IPS-20b (cell line): ENCODE measurements around the gene KLHL18.

Experiments used
- H3K27ac ChIP-seq: one replicate; pipeline ENCODE4 v1.5.1; 2013; ENCODE audit warnings: low read length
- H3K27me3 ChIP-seq: 2 replicates; pipeline ENCODE4 v1.6.1; 2013; ENCODE audit warnings: mild to moderate bottlenecking, low read length, inconsistent platforms; ENCODE audit not compliant: insufficient read depth
- H3K36me3 ChIP-seq: 2 replicates; pipeline ENCODE4 v1.6.1; 2013; ENCODE audit warnings: low read depth, mild to moderate bottlenecking, inconsistent platforms, low read length, moderate library complexity; ENCODE audit not compliant: insufficient read depth
- H3K4me1 ChIP-seq: 2 replicates; pipeline ENCODE4 v1.6.1; 2013; ENCODE audit warnings: mild to moderate bottlenecking, control low read depth, inconsistent platforms, low read length, moderate library complexity; ENCODE audit not compliant: insufficient read depth
- H3K4me3 ChIP-seq: 2 replicates; pipeline ENCODE4 v1.5.1; 2013; ENCODE audit warnings: mild to moderate bottlenecking, low read length, inconsistent platforms
- H3K9ac ChIP-seq: 2 replicates; pipeline ENCODE4 v1.6.1; 2013; ENCODE audit warnings: low read depth, mild to moderate bottlenecking, inconsistent platforms, low read length, moderate library complexity
- H3K9me3 ChIP-seq: 2 replicates; pipeline ENCODE4 v1.6.1; 2013; ENCODE audit warnings: mild to moderate bottlenecking, low read depth, low read length, inconsistent platforms; ENCODE audit not compliant: insufficient read depth

The KLHL18 gene

DNA sequence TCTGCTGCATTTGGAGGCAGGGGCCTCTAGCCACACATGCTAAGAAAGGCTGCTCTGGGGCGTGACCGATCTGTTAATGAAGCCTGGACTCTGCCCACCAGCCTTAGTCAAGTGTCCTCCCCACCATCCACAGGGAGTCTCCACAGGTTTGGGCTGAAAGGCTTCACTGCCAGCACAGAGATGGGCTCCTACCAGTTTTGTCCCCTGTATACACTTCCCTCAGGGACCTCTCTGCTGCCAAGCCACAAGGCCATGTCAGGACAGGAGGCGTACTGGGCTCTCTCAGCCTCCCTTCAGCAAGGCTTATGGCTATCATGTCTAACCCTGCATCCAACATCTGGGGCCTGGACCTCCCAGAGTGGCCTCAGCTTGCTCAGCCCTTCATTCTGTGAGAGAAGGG lies 23.6 kb upstream of the KLHL18 start:
- no peaks in the 10 kb centered on the region for H3K27me3 ChIP-seq
- H3K9ac ChIP-seq, result peak overlapping the region; percentile 37; the same call in 1 of the 2 replicates
- H3K27ac ChIP-seq, result no peak overlapping the region
- H3K4me3 ChIP-seq, result no peak overlapping the region
- H3K4me1 ChIP-seq, result peaks cover 11% of the 10 kb centered on the region; the same call in 1 of the 2 replicates
- no peaks in the 10 kb centered on the region for H3K9me3 ChIP-seq
- H3K36me3 ChIP-seq, result no peaks in the 10 kb centered on the region

DNA sequence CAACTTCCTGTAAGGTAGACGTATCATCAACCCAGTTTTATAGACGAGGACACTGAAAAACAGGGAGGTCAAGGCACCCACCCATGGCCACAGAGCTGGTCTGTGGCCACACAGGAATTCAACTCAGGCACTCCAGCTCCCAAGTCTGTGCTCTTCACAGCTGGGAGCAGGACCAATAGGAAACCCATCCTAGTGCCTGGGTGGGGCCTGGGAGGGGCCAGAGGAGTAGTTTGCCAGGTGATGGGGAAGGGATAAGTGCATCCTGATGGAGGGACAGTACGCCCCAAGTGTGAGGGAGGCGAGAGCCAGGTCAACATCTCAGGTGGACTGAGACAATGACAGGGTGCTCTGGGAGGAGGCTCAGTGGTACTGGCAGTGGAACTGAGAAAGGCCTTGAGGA lies 22.1 kb upstream of the KLHL18 start:
- H3K27me3 ChIP-seq, result no peaks in the 10 kb centered on the region
- H3K9ac ChIP-seq, result no peak overlapping the region
- no peak overlapping the region for H3K27ac ChIP-seq
- H3K4me1 ChIP-seq, result peaks cover 11% of the 10 kb centered on the region; the same call in 1 of the 2 replicates
- no peaks in the 10 kb centered on the region for H3K9me3 ChIP-seq
- H3K36me3 ChIP-seq, result no peaks in the 10 kb centered on the region
- no peak overlapping the region for H3K4me3 ChIP-seq

DNA sequence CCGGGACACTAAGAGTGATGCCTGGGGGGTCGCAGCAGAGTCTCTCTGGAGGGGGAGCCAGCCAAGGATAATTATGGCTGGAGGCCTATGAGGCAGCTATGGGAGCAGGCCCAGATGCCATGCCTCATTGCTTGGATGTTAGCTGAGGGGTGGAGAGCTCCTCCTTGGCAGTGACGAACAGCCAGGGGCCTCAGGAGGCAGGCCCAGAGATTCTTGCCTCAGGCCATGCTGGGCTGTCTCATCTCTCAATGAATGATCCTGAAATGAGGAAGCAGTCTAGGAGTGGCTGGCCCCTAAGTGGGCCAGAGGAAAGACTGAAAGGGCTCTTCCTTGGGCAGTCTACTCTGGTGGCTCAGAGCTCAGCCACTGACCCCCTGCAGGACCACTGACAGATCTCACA lies 21.4 kb upstream of the KLHL18 start:
- Histone ChIP-seq H3K4me1 (peaks cover 11% of the 10 kb centered on the region; the same call in 1 of the 2 replicates), H3K36me3 (no peaks in the 10 kb centered on the region), H3K27ac (no peak overlapping the region), H3K9me3 (no peaks in the 10 kb centered on the region), H3K9ac (no peak overlapping the region), H3K27me3 (no peaks in the 10 kb centered on the region), H3K4me3 (no peak overlapping the region)

DNA sequence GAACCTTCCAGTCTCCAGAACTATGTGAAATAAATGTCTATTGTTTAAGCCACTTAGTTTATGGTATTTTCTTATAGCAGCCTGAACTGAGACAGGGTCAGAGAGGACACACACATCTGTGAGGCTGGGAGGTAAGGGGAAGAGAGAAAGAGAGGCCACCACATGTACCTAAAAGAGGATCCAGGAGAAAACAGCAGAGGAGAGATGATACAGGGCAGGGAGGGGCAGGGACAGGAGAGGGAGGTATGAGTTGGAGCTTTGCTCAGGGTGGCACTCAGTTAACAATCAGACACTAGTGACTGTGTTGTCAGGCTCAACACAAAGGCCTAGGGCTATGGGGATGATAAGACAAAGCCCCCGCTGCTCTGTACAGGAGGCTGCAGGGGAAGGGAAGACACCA lies 17.7 kb upstream of the KLHL18 start:
- Histone ChIP-seq H3K4me3 (no peak overlapping the region), H3K9me3 (no peaks in the 10 kb centered on the region), H3K27ac (no peak overlapping the region), H3K27me3 (no peaks in the 10 kb centered on the region), H3K9ac (no peak overlapping the region), H3K4me1 (0 out of 2 replicates have a peak, but pooled peaks cover 8% of the 10 kb centered on the region), H3K36me3 (no peaks in the 10 kb centered on the region)

DNA sequence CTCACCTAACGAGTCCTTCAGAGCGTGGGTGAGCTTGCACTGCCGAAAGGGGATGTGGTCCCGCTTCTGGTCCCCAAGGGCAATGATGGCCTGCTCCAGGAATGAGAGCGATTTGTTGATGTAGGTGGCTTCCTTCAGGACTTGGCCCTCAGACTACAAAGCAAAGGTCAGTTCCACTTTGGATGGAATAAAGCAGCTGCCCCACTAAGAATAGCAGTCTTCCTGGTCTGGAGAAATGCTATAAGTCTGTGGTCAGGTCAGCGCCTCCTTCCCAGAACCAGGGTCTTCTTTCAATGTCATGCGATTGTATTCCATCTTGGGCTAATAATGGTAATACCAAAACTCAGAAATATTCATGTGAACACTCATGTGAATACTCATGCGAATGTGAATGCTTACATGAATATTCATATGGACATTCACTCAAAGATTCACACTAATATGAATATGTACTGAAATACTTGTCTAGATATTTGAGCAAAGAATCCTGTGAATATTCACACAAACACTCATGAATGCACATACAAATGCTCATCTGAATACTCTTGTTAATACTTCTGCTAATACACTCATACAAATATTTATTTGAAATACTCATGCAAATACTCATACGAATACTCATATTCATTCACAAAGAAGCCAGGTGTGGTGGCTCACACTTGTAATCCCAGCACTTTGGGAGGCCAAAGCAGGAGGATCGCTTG lies 16.9 kb upstream of the KLHL18 start:
- H3K4me3 ChIP-seq, result no peak overlapping the region
- no peaks in the 10 kb centered on the region for H3K9me3 ChIP-seq
- H3K36me3 ChIP-seq, result no peaks in the 10 kb centered on the region
- no peak overlapping the region for H3K9ac ChIP-seq
- 0 out of 2 replicates have a peak, but pooled peaks cover 1% of the 10 kb centered on the region for H3K4me1 ChIP-seq
- H3K27ac ChIP-seq, result no peak overlapping the region
- H3K27me3 ChIP-seq, result no peaks in the 10 kb centered on the region

DNA sequence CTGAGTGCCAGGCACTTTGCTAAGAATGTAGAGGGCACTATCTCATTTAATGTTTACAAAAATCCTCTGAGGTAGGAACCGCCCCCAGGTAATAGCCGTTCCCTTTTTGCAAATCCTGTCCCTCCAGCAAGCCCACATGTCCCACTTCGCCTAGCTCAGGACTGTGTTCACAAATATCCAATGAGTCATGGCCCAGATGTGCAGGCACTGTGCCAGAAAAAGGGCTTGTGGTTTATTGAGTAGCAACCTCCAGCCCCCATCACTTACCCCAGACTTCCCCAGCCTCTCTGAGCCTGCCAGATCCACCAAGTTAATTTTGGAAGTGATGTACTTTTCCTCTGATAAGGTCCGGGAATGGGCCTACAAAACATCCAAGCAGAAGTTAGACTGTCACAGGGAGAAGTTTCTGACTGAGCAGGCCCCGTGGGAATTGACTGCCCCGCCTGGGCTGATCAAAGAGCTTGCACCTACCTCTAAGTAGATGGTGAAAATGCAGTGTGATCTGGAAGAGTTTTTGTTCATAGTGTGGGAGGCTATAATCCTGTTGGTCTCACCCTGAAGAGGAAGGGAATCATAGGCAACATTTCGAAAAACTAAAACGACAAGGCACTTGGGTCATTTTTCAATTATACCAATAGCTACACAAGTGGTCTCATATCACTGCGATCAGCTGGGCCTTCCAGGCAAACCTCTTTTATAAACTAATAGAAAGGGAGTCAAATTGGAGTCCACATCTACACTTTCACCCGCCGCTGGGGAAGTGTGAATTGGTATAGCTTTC lies 15.8 kb upstream of the KLHL18 start:
- no peaks in the 10 kb centered on the region for H3K36me3 ChIP-seq
- H3K27me3 ChIP-seq, result no peaks in the 10 kb centered on the region
- no peak overlapping the region for H3K4me3 ChIP-seq
- H3K4me1 ChIP-seq, result no peaks in the 10 kb centered on the region
- H3K9ac ChIP-seq, result no peak overlapping the region
- H3K9me3 ChIP-seq, result no peaks in the 10 kb centered on the region
- no peak overlapping the region for H3K27ac ChIP-seq

DNA sequence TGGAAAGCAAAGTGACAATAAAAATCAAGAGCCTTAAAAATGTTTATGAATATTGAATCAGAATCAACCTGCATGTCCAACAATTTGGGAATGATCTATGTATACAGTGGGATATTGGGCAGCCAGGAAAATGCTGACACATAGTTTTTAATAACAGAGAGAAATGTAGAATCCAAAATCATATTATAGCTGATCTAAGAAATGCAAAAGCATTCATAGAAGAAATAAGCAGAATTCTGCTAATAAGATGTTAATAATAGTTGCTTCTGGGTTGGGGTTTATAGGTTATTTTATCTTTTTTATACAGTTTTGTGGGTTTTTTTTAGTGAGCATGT lies 15.3 kb upstream of the KLHL18 start:
- no peaks in the 10 kb centered on the region for H3K4me1 ChIP-seq
- H3K4me3 ChIP-seq, result no peak overlapping the region
- no peak overlapping the region for H3K9ac ChIP-seq
- no peaks in the 10 kb centered on the region for H3K9me3 ChIP-seq
- H3K27me3 ChIP-seq, result no peaks in the 10 kb centered on the region
- no peaks in the 10 kb centered on the region for H3K36me3 ChIP-seq
- no peak overlapping the region for H3K27ac ChIP-seq

DNA sequence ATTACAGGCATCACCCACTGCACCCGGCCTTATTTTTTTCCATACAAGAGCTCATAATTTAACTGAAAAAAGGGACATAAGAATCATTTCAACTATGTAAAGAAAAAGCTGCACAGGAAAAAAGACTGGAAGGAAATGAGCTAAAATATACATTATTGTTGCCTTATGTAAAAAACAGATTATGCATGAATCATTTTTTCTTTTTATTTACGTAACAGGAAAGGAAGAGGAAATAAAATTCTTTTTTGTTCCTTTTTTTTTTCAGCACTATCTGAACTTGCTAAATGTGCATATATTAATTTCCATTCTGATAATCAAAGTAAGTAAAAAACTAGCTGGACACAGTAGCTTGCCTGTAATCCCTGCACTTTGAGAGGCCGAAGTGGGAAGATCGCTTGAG lies 12.2 kb upstream of the KLHL18 start:
- no peak overlapping the region for H3K9ac ChIP-seq
- H3K4me1 ChIP-seq, result no peaks in the 10 kb centered on the region
- H3K36me3 ChIP-seq, result no peaks in the 10 kb centered on the region

DNA sequence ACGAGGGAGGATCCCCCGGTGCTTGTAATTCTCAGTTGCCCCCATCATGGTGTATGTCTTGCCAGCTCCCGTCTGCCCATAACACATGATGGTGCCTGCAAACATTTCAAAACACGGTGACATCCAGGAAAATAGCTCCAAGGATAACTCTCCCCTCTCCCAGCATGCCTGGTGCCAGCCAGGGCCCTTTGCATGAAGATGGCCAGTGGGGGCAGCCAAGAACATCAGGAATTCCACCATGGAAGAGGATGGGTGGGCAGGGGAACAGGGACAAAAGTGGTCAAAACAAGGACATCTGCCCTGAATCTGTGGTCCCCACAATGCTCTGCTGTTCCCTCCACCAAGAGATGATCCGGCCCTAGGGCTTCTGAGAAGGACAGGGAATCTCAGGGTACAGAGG lies 9.2 kb upstream of the KLHL18 start:
- no peak overlapping the region for H3K4me3 ChIP-seq
- H3K4me1 ChIP-seq, result no peaks in the 10 kb centered on the region
- no peaks in the 10 kb centered on the region for H3K27me3 ChIP-seq
- no peak overlapping the region for H3K27ac ChIP-seq
- H3K9ac ChIP-seq, result no peak overlapping the region
- H3K36me3 ChIP-seq, result no peaks in the 10 kb centered on the region
- H3K9me3 ChIP-seq, result no peaks in the 10 kb centered on the region

More for the DNA sequence above, 12.2 kb upstream of the KLHL18 start:
- no peak overlapping the region for H3K27ac ChIP-seq
- no peaks in the 10 kb centered on the region for H3K27me3 ChIP-seq
- no peaks in the 10 kb centered on the region for H3K9me3 ChIP-seq
- no peak overlapping the region for H3K4me3 ChIP-seq

DNA sequence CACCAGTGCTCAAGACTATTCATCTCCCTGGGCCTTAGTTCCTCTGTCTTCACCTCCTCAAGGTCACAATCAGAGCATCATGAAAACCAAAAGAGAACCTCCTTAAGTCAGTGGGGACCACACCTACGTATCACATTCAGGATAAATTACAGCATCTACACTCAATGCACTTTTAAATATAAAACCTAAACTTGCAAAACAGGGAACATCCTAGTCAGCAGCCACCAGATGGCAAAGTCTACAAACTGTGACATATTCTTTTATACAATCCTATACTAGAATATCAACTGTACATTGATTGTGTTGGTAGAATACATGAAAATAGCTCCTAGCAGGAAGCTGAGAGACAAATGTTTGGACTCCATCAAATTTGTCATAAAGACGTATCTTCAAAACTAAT lies 8.1 kb upstream of the KLHL18 start:
- H3K9me3 ChIP-seq, result no peaks in the 10 kb centered on the region
- H3K27me3 ChIP-seq, result no peaks in the 10 kb centered on the region
- H3K4me3 ChIP-seq, result no peak overlapping the region
- no peaks in the 10 kb centered on the region for H3K36me3 ChIP-seq
- H3K4me1 ChIP-seq, result no peaks in the 10 kb centered on the region
- no peak overlapping the region for H3K9ac ChIP-seq
- H3K27ac ChIP-seq, result no peak overlapping the region

DNA sequence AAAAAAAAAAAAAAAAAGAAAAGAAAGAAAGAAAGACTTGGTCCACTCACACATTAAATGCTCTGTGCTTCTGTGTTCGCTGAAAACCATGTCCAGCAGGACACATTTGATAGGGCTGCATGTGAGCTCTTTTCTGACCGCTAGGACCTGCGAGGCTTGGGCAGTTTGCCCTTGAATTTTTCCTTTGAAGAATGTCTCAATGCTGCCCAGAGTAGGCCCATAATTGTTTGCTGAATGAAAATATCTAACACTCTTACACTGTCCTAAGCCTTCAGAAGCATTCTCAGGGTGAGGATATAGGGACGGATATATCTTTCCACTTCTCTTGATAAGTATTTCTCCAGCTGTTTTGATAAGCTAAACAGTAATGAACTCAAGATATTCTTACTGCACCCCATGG lies 6.2 kb upstream of the KLHL18 start:
- peaks cover 3% of the 10 kb centered on the region; the same call in 1 of the 2 replicates for H3K4me1 ChIP-seq

DNA sequence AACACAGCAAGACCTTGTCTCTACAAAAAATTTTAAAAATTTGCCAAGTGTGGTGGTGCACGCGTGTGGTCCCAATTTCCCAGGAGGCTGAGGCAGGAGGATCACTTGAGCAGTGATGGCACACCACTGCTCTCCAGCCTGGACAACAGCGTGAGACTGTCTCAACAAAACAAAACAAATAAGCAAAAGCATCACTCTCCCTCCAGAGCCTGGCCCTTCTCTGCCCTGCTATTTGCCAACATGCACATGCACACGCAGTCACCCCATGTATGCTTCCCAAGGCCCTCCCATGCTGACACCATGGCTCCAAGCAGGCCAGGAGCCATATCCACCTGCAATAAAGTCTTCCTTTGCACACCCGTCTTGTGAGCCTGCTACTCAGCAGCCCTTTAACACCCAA lies 2.2 kb upstream of the KLHL18 start:
- Histone ChIP-seq H3K27me3 (no peaks in the 10 kb centered on the region), H3K9me3 (no peaks in the 10 kb centered on the region), H3K4me1 (peaks cover 3% of the 10 kb centered on the region; the same call in 1 of the 2 replicates), H3K9ac (no peak overlapping the region), H3K36me3 (no peaks in the 10 kb centered on the region), H3K4me3 (no peak overlapping the region), H3K27ac (no peak overlapping the region)

More for the DNA sequence above, 6.2 kb upstream of the KLHL18 start:
- H3K9ac ChIP-seq, result no peak overlapping the region
- no peaks in the 10 kb centered on the region for H3K9me3 ChIP-seq
- no peaks in the 10 kb centered on the region for H3K36me3 ChIP-seq
- no peaks in the 10 kb centered on the region for H3K27me3 ChIP-seq
- H3K4me3 ChIP-seq, result no peak overlapping the region
- no peak overlapping the region for H3K27ac ChIP-seq
